K562 treated with DMSO at 1 percent for 48 hours (cell line): ENCODE measurements around the gene CNN3. TPM values are rescaled to one million over a fixed set of nuclear protein-coding genes. Genes with fewer than 3 reads are reported as not detected.

Experiments
- total RNA-seq: library from RNA; unstranded; fragments of 300-600 nt; gene quantifications from 2 replicates; pipeline ENCODE4 v1.2.3, GENCODE V29; 2022; ENCODE audit warnings: low replicate concordance; ENCODE audit errors: extremely low read depth

CNN3 gene
- total RNA-seq, result not detected in 2 replicates

GRCh38 chr1:94926915-94927404 is at the start of gene CNN3:
Gene CNN3, minus strand, starts transcription at chr1:94927110. Its CDS starts 216 bp downstream, at chr1:94926894.

Other genes starting within 250 kb of the CNN3 start
- gene SLC44A3, start 106.8 kb downstream of the CNN3 start, total RNA-seq, result not detected in 2 replicates
- gene ALG14, start 145.8 kb upstream of the CNN3 start, total RNA-seq, result not detected in 2 replicates
- gene TLCD4, start 190.2 kb upstream of the CNN3 start, total RNA-seq, result not detected in 2 replicates